HG02981 (cell line): Measurements from ENCODE around the gene DNALI1.

ENCODE experiments used
- ATAC-seq: cut with Tn5 transposase; IDR thresholded peaks from one replicate; pipeline ENCODE4 v1.9.1; 2021; ENCODE audit warnings: mild to moderate bottlenecking, moderate library complexity; ENCODE audit not compliant: unreplicated experiment

DNALI1 gene

DNA sequence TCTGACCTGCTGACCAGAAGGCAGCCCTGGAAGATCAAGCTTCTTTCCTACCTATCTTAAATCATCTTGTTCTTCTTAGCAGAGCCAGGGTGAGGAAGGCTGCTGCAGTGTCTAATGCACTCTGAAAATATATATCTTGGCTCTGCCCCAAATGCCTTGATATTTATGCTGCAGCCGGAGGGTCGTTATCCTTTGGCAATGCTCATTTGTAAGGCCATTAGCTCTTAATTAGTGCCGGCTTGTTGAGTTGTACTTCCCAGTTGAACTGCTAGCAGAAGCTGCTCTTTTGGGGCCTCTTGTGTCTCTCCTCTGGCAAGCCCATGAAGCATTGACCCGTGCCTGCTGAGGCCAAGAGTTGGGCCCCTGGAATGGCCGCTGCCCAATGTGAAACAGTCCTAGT, 43.2 kb downstream of the DNALI1 start:
- no peak for ATAC-seq

GRCh38 chr1:37601441-37601840, 44.7 kb downstream of the DNALI1 start:
- no peak for ATAC-seq

DNA sequence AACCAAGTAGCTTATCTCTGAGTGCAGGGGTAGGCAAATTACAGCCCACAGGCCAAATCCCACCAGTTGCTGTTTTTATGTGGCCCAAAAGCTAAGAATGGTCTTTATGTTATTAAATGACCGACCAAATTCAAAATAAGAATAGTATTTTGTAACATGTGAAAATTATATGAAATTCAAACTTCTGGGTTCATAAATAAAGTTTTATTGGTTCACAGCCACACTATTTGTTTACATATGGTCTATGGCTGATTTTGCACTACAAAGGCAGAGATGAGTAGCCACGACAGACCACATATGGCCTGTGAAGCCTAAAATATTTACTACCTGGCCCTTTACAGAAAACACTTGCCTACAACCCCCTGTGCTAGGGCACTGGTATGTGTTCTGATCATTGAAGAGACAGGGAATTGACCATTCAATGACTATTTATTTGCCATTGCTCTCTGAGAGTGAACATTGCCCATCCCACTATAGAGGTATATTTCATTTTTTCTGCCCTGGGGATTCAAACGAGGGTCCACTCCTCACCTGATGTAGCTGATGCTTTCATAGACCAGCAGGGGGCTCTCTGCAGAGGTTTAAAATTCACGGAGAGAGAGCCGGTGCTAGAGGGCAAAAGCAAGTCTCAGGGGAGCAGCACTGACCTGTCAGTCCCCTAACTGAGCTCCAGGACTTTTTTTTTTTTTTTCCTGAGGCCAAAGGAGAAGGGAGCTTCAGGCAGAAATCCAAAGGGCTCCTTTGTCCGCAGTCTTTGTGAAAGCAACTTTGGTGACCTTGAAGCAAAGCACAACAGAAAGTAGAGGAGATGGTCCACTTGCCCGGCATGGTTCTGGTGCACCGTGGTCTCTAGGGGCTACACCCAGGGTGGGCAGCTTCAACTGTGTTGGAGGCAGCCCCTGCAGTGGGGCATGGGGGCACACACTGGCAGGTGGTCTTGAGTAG, 46.3 kb downstream of the DNALI1 start:
- ATAC-seq: no peak

GRCh38 chr1:37605061-37605650, 48.4 kb downstream of the DNALI1 start:
- ATAC-seq: no peak

GRCh38 chr1:37605806-37606474, 49.2 kb downstream of the DNALI1 start:
- ATAC-seq: no peak

GRCh38 chr1:37606481-37607263, 49.9 kb downstream of the DNALI1 start:
- no peak for ATAC-seq

DNA sequence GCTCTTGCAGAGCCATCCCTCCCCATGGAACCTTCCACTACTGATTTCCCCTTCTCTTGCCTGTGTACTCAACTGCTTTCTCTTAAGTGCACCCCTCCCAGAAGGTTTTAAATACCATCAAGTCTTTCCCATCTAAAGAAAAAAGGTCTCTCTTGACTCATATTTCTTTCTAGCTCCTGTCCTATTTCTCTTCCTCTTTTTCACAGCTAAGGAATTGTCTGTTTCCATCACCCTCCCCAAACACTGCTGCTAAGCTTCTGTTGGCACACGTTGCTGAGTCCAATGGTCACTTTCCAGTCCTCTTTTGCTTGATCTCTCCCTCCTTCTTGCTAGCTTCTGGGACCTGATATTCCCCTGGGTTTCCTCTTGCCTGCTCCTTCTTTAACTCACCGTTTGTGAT, 52.3 kb downstream of the DNALI1 start:
- ATAC-seq: no peak

DNA sequence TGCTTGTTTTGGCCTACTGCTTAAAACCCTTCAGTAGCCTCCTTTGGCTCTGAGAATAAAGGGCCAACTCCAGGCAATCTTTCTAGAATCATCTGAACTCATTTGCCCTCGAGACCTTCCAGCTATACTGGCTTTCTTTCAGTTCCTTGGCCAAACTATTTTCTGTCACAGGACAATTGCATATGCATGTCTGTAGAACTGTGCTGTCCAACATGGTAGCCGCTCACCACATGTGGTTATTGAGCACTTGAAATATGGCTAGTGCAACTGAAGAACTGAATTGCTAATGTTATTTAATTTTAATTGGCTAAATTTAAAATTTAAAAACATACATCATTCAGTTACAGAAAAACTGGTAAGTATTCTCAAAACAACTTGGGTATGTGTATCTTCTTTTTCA, 53.3 kb downstream of the DNALI1 start:
- ATAC-seq: no peak

DNA sequence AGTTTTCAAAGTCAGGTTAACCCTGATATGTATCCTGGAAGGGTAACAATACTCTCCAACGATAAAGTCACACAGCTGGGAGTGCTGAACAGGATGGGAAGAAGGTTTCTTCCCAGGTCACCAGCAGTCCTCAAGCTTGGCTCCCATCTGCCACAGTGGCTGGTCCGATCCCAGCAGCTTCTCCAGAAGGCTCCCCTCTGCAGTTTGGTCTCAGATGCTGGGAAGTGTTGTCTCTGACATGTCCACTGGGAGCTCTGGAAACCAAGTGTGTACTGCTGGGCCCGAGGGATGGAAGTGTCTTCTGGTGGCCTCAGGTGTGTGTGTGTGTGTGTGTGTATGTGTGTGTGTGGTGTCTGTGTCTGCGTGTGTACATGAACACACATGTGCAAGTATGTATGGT, 55.4 kb downstream of the DNALI1 start:
- no peak for ATAC-seq

GRCh38 chr1:37614105-37614504, 57.4 kb downstream of the DNALI1 start:
- ATAC-seq: no peak

DNA sequence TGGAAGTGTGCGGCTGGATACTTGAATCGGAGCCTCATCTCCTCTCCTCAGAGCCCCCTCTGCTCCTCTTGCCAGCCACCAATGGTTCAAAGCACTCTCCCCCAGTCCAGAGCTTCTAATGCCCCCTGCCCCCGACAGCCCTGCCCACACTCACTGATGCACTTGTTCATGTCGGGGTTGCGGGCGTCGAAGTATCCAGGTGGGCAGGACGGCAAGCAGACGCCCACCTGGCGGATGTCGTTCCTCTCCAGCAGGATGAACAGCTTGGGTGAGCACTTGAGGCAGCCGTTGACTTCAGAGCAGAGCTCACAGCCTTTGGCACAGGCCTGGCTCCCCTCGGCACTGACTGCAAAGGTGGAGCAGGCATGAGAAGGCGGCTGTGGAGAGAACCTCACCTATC, 59.6 kb downstream of the DNALI1 start:
- no peak for ATAC-seq
